ENCODE data around the gene HSD17B13. TPM values are rescaled to one million over a fixed set of nuclear protein-coding genes. Genes with fewer than 3 reads are reported as not detected.
"Not testable (repeated sequence)": the region's sequence is repeated elsewhere in the genome, so short reads cannot be mapped to it uniquely, and the experiment has no call there.

HSD17B13 gene
- total RNA-seq, 4 donors from 2014 or later, result 0.22 to 1.7 (median 0.39) TPM

DNA sequence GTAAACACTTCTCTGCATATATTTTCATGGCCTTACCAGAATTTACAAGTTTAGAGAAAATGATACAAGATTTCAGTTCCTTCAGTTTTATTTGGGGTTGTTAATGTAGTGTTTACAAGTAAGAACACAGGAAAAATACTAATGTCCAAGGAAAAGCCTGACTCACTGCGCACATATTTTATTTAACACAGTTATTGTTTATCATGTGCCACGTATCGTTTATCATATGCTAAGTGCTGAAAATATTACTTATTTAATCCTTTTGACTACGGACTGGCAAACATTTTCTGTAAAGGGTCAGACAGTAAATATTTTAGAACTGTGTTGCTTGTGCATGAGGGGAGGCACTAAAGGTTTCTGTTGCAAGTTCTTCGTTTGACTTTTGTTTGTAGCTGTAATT lies 794 bp downstream of the HSD17B13 start:
- DNase-seq, result no peak
- intact Hi-C loops (cut with DNase I), result no loop called here
- no peaks in the 10 kb centered on the region for H3K4me1 ChIP-seq
- TF ChIP-seq, protein P1, sequence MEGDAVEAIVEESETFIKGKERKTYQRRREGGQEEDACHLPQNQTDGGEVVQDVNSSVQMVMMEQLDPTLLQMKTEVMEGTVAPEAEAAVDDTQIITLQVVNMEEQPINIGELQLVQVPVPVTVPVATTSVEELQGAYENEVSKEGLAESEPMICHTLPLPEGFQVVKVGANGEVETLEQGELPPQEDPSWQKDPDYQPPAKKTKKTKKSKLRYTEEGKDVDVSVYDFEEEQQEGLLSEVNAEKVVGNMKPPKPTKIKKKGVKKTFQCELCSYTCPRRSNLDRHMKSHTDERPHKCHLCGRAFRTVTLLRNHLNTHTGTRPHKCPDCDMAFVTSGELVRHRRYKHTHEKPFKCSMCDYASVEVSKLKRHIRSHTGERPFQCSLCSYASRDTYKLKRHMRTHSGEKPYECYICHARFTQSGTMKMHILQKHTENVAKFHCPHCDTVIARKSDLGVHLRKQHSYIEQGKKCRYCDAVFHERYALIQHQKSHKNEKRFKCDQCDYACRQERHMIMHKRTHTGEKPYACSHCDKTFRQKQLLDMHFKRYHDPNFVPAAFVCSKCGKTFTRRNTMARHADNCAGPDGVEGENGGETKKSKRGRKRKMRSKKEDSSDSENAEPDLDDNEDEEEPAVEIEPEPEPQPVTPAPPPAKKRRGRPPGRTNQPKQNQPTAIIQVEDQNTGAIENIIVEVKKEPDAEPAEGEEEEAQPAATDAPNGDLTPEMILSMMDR (IDR thresholded peaks at IDR 0.05), result no peak
- TF ChIP-seq POLR2A (IDR thresholded peaks at IDR 0.05), result no peak
- H3K36me3 ChIP-seq, result no peaks in the 10 kb centered on the region
- peaks cover 3% of the 10 kb centered on the region for H3K27me3 ChIP-seq
- H3K9me3 ChIP-seq, result no peaks in the 10 kb centered on the region
- no peak overlapping the region for H3K27ac ChIP-seq
- WGBS, 2 donors, result 85 to 90% methylated on average over 5 of the region's 5 CpGs
- H3K4me3 ChIP-seq (replicated peaks in 1 of 3), result no peak overlapping the region

DNA sequence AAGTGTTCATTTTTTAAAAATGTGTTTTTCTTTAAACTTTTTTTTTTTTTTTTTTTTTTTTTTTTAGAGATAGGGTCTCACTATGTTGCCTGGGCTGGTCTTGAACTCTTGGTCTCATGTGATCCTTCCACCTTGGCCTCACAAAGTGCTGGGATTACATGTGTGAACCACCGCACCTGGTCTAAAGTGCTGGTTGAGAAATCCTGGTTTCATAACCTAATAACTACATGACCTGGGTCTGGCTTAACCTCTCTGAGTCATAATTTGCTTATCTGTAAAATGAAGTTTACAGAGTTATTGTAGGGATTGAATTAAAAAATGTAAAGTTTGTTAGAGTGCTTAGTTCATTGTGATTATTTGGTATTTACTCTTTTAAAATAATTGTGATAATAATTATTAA lies 5.2 kb downstream of the HSD17B13 start:
- H3K36me3 ChIP-seq, result no peaks in the 10 kb centered on the region
- WGBS, 2 donors, result 90 to 100% methylated on average over 1 of the region's 1 CpG
- H3K27me3 ChIP-seq, result peaks cover 3% of the 10 kb centered on the region
- no peak for DNase-seq
- H3K9me3 ChIP-seq, result no peaks in the 10 kb centered on the region
- no peak overlapping the region for H3K27ac ChIP-seq
- intact Hi-C loops (cut with DNase I), result no loop called here
- TF ChIP-seq, protein P1 (IDR thresholded peaks at IDR 0.05), result no peak
- TF ChIP-seq POLR2A (IDR thresholded peaks at IDR 0.05), result no peak
- H3K4me1 ChIP-seq, result no peaks in the 10 kb centered on the region
- no peak overlapping the region for H3K4me3 ChIP-seq (replicated peaks in 1 of 3)

DNA sequence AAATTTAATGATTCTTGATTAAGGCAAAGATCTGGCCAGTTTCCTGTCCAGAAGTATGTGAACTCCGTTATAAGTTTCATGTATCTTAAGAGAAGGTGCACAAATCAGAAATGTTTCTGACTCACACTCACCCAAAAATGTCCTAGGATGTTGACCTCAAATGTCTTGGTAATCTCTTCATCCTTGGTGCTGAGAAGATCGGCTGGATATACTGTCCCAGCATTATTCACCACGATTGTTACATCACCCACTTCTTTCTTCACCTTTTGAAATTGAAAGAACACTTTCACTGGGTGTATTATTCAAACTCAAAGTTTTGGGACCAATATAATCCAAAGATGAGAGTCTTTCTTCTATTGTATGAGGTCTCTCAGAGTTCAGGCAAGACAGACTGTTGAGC lies 5.7 kb downstream of the HSD17B13 start:
- H3K4me1 ChIP-seq, result no peaks in the 10 kb centered on the region
- WGBS, 2 donors, result 92 to 96% methylated on average over 3 of the region's 3 CpGs

DNA sequence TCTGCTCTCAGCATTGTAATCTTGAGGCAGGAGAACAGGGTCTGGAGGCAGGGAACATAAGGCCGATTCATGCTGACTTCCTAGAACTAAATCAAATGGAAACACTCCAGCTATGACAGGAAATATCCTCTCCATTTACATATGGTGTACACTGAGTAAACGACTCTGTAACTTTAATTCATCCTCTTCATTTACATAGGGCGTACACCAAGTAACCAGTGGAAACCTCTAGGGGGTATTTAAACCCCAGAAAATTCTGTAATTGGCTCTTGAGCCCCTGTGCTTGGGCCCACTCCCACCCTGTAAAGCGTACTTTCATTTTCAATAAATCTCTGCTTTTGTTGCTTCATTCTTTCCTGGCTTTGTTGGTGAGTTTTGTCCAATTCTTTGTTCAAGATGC lies 7.7 kb downstream of the HSD17B13 start:
- H3K36me3 ChIP-seq; H3K27ac ChIP-seq; intact Hi-C loops (cut with DNase I); H3K9me3 ChIP-seq; H3K4me3 ChIP-seq (replicated peaks in 1 of 3); H3K27me3 ChIP-seq; DNase-seq; H3K4me1 ChIP-seq: not testable (repeated sequence)
- WGBS, 2 donors, result 65 to 77% methylated on average over 4 of the region's 4 CpGs

More for the DNA sequence above, 5.7 kb downstream of the HSD17B13 start:
- Histone ChIP-seq H3K4me3 (replicated peaks in 1 of 3) (no peak overlapping the region), H3K9me3 (no peaks in the 10 kb centered on the region), H3K27me3 (peaks cover 3% of the 10 kb centered on the region), H3K36me3 (no peaks in the 10 kb centered on the region), H3K27ac (no peak overlapping the region)
- TF ChIP-seq, protein P1 (IDR thresholded peaks at IDR 0.05), result no peak
- TF ChIP-seq POLR2A (IDR thresholded peaks at IDR 0.05), result no peak
- DNase-seq, result no peak
- intact Hi-C loops (cut with DNase I), result no loop called here

DNA sequence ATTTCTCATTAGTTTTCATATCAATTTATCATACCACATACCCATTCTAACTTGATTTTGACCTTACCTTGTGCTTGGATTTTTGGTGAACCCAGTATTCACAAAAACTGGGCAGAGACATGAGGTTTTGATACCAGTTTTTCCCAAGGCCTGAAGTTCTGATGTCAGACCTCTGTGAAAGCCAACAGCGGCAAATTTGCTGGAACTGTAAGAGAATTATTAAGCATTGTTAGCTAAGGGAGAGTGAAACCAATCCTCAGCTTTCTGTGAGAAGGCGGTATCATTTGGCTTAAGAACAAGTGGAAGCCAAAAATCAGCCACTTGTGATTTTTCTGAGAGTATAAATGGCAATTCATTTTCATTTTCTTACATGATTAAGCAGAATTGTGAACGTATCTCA lies 8.9 kb downstream of the HSD17B13 start:
- H3K36me3 ChIP-seq, result no peaks in the 10 kb centered on the region

More for the DNA sequence above, 8.9 kb downstream of the HSD17B13 start:
- Histone ChIP-seq H3K9me3 (no peaks in the 10 kb centered on the region), H3K4me1 (no peaks in the 10 kb centered on the region), H3K4me3 (replicated peaks in 1 of 3) (no peak overlapping the region), H3K27me3 (peaks cover 3% of the 10 kb centered on the region), H3K27ac (no peak overlapping the region)
- 82 to 91% methylated on average over 3 of the region's 3 CpGs for WGBS, 2 donors
- TF ChIP-seq, protein P1 (IDR thresholded peaks at IDR 0.05), result no peak
- no peak for TF ChIP-seq POLR2A (IDR thresholded peaks at IDR 0.05)
- DNase-seq, result no peak
- intact Hi-C loops (cut with DNase I), result no loop called here

Data from thyroid gland (tissue), 4 donors.